AG09309 (cell line): ENCODE results near the gene TLL1.

Experiments used
- DNase-seq: peaks from one replicate; pipeline ENCODE4 v3.0.0-alpha.2; 2010; ENCODE audit warnings: low read depth
- H3K4me3 ChIP-seq: 2 replicates; pipeline ENCODE4 v1.5.1; 2011; ENCODE audit warnings: mild to moderate bottlenecking, low read depth, low read length, moderate library complexity; ENCODE audit not compliant: control insufficient read depth
- TF ChIP-seq, protein P1 (sequence below): IDR thresholded peaks from 2 replicates; pipeline ENCODE4 v1.5.1; 2011; ENCODE audit warnings: mild to moderate bottlenecking, low read depth, low read length, inconsistent platforms; ENCODE audit not compliant: insufficient read depth, control insufficient read depth; ENCODE audit errors: missing control alignments

TLL1 gene

DNA sequence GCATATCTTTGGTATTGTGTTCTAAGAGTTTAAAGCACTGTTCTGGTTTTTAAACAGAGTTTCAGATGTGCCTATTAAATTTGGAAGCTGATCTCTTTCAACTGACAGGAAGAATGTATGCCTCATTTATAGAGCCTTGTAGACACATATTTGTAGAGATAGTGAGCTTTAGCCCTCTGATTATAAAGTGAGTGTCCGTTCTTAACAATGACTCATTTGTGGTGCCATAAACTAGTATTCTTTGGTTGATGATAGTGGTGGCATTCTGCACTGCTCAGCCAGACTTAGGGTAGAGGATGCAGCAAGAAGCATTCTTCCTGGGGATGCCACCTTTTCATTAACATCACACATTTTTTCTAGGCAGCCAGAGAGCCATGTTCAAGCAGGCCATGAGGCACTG lies 121.7 kb downstream of the TLL1 start:
- no peak for DNase-seq
- TF ChIP-seq, protein P1, sequence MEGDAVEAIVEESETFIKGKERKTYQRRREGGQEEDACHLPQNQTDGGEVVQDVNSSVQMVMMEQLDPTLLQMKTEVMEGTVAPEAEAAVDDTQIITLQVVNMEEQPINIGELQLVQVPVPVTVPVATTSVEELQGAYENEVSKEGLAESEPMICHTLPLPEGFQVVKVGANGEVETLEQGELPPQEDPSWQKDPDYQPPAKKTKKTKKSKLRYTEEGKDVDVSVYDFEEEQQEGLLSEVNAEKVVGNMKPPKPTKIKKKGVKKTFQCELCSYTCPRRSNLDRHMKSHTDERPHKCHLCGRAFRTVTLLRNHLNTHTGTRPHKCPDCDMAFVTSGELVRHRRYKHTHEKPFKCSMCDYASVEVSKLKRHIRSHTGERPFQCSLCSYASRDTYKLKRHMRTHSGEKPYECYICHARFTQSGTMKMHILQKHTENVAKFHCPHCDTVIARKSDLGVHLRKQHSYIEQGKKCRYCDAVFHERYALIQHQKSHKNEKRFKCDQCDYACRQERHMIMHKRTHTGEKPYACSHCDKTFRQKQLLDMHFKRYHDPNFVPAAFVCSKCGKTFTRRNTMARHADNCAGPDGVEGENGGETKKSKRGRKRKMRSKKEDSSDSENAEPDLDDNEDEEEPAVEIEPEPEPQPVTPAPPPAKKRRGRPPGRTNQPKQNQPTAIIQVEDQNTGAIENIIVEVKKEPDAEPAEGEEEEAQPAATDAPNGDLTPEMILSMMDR = no peak

DNA sequence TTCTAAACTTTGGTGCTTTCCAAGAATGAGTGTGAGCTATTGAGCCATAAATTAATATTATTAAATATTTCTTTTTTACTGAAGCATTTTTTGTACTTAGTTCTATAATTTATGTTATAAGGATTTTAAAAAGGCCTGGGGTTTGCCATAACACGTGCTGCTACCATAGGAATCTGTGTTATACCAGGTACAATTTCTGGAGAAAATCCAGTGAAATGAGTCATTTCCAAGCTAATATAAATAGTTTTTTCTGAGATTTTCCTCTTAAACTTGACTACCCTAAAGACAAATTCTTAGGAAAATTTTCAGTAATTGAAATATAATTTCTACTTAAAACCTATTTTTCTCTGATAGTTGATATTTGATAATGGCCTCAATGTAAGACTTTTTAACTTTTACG lies 130.8 kb downstream of the TLL1 start:
- TF ChIP-seq, protein P1 = no peak
- no peak overlapping the region for H3K4me3 ChIP-seq
- DNase-seq = no peak

More for the DNA sequence above, 121.7 kb downstream of the TLL1 start:
- H3K4me3 ChIP-seq = no peak overlapping the region

DNA sequence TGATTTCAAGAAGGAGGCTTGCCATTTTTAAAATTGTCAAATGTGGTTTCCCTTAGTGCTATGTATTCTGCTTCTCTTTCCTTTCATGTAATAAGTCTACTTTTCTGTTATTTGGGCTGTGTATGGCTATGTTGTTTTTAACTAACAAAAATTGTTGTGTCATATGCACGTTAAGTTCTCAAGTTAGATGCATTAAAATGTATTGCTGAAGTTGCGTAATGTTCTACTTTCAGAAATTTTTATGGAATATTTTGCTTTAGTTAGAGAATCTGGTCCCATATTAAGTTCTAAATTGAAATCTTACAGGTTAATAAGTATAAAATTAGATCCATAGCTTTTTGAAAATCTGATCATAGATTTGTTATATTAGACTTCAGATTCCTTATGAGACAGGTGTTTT lies 133.2 kb downstream of the TLL1 start:
- DNase-seq = no peak
- TF ChIP-seq, protein P1 = no peak
- H3K4me3 ChIP-seq = no peak overlapping the region

DNA sequence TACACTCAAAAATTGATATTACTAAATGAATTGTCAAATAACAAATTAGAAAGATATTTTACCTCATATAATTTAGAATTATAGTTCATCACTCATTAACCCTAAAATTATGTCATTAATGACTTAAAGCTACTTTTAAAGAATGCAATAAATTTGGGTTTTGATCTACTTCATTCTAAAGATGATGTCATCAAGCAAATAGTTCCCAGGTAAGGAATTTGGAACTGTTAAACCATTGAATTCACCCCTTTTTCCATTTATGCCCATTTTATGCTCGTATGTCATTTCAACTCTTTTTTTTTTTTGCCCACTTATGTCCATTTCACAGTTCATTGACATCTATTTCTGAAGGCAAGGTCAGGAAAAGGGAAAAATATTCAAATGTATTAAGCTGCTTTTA lies 135.5 kb downstream of the TLL1 start:
- TF ChIP-seq, protein P1 = no peak
- H3K4me3 ChIP-seq = no peak overlapping the region
- no peak for DNase-seq

DNA sequence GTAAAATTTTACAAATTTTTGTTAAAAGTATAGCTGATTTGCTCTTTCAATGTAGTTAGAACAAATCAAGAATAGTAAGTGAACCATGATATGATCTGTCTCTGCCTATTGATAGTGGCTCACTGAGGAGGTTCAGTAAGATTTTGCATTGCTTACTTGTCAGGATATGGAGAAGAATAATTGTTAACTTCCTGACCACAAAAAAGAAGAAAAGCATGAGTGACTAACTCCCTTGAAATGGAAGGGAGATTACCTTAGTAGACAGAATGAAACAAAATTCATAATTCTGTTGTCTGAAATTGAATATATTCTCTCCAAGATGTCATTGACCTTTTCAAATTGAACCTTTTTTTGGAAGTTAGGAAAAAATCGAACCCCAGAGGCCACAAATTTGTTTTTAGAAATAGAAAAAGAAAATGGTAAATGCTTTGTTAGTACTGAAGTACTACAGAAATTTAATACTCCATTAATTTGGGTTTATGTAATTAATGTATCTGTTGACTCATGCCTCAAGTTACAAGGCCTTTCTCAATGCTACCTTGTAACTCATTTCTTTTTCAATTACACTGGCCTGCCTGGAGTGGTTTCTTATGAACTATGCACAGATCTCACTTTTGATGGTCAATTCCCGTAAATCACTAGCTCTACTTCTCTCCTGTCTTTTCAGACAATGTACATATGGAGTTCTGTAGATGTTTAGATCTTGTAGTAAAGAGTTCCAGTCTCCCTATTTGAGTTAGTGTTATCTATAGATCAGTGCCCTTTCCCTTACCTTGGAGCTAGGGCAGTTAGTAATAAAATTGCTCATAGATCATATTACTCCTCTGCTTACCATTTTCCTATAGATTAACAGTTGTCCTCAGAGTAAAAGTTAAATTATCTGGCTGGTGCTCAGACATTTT lies 139.3 kb downstream of the TLL1 start:
- no peak for DNase-seq
- TF ChIP-seq, protein P1 = no peak
- H3K4me3 ChIP-seq = no peak overlapping the region

DNA sequence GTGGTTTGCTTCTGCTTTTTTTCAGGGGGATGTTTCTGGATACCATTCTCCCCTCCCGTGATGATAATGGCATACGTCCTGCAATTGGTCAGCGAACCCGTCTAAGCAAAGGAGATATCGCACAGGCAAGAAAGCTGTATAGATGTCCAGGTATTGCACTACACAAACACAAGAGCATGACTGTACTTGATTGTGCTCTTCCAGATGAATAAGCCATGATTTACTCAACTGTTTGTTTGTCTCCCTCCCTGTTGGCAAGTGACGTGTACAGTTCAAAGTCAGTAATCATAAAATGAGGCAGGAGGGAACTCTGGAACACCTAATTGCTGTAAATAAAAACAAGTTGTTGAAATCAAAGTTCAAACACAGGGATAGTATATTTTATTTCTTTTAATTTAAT lies 141.4 kb downstream of the TLL1 start:
- no peak overlapping the region for H3K4me3 ChIP-seq
- TF ChIP-seq, protein P1 = no peak
- DNase-seq = no peak
